ENCODE measurements around the gene DDTL.

DNA sequence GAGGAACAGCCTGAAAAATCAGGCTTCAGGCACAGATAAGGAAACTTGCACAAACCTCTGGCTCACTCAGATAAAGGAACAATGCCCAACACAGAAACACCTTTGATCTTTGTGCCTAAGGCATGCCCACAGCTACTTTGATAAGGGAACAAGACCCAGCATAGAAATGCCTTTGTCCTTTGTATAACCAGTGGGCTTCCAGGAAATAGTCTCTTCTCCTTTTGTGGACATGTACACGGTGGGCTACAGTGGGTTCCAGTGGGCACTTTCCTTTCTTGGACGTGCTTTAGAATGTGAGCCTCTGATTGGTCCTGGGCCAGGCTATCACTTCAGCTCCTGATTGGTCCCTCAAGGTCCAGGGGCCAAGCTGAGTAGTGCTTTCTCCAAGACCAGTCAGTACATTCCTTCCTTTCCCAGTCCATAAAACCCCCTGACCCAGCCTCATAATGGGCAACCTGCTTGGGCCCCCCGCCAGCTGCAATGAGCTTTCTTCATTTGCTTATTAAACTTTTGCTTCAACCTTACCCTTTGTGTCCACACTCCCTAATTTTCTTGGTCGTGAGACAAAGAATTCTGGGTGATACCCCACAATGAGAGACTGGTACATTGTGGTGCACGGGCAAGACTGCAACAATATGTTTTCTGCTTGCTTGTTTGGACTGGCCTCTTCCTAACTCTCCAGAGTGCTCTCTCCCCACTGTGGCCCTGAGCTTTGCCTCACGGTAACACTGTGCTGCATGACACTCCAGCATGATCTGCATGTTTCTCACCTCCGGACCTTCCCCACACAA, 42.7 kb downstream of the DDTL start:
- TF ChIP-seq, protein P1, sequence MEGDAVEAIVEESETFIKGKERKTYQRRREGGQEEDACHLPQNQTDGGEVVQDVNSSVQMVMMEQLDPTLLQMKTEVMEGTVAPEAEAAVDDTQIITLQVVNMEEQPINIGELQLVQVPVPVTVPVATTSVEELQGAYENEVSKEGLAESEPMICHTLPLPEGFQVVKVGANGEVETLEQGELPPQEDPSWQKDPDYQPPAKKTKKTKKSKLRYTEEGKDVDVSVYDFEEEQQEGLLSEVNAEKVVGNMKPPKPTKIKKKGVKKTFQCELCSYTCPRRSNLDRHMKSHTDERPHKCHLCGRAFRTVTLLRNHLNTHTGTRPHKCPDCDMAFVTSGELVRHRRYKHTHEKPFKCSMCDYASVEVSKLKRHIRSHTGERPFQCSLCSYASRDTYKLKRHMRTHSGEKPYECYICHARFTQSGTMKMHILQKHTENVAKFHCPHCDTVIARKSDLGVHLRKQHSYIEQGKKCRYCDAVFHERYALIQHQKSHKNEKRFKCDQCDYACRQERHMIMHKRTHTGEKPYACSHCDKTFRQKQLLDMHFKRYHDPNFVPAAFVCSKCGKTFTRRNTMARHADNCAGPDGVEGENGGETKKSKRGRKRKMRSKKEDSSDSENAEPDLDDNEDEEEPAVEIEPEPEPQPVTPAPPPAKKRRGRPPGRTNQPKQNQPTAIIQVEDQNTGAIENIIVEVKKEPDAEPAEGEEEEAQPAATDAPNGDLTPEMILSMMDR (IDR thresholded peaks at IDR 0.05): no peak
- no peak for TF ChIP-seq EZH2 (IDR thresholded peaks at IDR 0.05)

Data from neural progenitor cell (in vitro differentiated cells).